Medulla oblongata (tissue), 1 donor: ENCODE data around the gene SORCS2.

Experiments
- DNase-seq: peaks from one replicate; pipeline ENCODE4 v3.0.0-alpha.2; 2015; ENCODE audit errors: extremely low spot score

Gene SORCS2

GRCh38 chr4:7186031-7186430 lies 6.3 kb upstream of the SORCS2 start:
- no peak for DNase-seq

DNA sequence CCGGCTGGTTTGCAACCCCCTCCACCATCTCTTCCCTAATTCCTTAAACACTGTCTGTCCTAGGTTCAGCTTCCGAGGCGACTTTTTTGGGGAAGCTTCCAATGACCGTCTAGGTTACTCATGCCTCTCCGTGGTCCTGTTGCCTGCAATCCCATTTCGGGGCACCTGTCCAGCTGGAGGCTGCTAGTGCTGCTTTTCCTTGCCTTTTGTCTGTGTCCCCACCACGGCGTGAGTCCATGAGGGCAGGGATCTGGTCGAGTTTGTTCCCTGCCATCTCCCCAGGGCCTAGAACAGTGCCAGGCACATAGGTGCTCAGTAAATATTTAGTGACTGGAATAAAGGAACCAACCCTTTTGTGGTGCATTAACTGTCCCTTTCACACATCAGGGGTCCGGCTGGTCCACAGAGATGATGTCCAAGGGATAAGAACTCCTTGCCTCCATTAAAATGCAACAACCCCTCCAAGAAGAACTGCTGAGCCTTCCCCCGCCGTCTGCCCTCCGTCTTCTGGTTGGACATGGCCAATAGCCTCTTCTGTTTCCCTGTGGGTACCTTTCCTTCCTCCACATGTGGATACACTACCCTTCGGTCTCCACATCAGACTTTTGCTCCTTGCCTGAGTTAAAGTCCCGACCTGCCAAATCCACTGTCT lies 5.7 kb upstream of the SORCS2 start:
- no peak for DNase-seq

DNA sequence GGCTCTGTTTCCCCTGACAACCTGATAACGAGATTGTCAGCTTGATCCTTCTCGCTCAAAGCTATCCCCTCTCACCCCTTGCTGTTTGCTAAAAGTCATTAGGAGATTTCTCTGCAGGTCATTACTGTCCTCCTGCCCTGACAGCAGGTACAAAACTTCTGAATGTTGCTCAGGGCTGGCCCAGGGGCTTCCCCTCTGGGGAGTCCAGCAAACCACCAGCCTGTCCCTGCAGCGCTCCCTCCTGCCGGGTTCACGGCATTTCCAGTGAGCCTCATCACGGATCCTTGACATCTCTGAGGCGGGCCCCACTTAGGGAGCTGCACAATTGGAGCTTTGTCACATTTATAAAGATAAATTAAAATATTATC lies 5.2 kb upstream of the SORCS2 start:
- no peak for DNase-seq

- no peak for DNase-seq
Observed at GRCh38 chr4:7187691-7188090, 4.6 kb upstream of the SORCS2 start.

GRCh38 chr4:7189066-7189465 lies 3.3 kb upstream of the SORCS2 start:
- DNase-seq = no peak

DNA sequence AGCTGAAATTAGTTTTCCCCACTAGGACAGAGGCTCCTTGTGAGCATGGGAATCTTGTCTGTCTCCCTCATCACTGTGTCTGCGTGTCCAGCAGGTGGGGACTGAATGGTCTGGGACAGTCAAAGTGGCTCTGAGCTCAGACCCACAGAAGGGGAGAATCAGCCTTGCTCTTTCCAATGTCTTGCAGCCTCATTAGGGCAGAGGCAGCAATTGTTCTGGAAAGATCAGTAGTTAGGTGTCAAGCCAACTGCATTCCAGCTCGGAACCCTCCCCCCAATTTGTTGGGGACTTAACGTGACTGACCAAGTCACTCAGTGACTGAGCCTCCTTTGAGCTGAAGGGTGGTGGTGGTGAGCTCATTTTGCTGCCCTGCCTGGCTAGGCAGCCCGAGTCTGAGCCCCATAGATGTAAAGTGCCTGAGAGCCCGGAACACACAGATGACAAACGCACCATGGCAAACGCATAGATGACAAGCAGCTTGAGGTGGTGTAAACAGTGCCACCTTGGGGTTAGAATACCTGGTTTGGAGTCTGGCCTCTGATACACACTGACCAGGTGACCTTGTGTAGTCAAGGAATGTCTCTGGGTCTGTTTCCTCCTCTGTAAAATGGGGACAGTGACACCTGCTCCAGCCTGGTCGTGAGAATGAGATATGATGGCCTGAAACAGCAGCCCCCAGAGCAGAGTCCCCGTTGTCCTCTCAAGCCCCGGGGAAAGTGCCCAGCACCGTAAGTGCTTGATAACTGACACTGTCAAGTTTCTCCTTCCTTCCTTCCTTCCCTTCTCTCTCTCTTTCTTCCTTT lies 2.7 kb upstream of the SORCS2 start:
- DNase-seq = no peak

- no peak for DNase-seq
Observed at GRCh38 chr4:7190278-7190594, 2.1 kb upstream of the SORCS2 start.

DNA sequence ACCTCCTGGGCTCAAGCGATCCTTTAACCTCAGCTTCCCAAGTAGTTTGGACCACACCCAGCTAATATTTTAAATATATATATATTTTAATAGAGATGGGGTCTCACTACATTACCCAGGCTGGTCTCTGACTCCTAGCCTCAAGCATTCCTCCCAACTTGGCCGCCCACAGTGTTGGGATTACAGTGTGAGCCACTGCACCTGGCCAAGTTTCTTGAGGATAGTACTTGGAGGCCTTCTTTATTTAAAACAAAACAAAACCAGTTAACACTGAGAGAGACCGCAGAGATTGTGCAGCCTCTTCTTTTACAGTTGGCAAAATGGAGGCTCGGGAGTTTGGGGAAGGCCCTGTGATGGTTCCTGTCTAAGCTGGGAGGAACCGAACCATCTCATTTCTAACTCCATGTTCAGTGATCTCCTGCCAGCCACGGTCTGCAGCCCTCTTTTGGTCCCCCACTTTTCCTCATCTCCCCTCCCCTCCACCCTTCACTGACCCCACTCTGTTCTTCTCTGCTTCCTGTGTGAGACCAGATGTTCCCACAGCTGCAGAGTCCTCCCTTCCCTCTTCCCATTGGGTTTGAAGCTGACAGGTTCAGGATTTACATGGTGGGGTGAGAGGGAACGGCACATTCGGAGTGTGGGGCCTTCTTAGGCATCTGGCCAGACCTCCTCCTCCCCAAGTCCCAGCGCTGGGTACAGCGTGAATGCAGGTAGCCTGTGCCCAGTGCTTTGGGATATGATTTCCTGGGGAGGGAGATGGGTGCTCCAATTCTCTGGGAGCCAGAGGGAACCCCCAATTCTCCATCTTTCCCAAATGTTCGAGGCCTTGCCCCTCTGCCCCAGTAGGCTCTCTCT lies 1.4 kb upstream of the SORCS2 start:
- DNase-seq = no peak

GRCh38 chr4:7191546-7192251 lies 639 bp upstream of the SORCS2 start:
- DNase-seq = no peak

DNA sequence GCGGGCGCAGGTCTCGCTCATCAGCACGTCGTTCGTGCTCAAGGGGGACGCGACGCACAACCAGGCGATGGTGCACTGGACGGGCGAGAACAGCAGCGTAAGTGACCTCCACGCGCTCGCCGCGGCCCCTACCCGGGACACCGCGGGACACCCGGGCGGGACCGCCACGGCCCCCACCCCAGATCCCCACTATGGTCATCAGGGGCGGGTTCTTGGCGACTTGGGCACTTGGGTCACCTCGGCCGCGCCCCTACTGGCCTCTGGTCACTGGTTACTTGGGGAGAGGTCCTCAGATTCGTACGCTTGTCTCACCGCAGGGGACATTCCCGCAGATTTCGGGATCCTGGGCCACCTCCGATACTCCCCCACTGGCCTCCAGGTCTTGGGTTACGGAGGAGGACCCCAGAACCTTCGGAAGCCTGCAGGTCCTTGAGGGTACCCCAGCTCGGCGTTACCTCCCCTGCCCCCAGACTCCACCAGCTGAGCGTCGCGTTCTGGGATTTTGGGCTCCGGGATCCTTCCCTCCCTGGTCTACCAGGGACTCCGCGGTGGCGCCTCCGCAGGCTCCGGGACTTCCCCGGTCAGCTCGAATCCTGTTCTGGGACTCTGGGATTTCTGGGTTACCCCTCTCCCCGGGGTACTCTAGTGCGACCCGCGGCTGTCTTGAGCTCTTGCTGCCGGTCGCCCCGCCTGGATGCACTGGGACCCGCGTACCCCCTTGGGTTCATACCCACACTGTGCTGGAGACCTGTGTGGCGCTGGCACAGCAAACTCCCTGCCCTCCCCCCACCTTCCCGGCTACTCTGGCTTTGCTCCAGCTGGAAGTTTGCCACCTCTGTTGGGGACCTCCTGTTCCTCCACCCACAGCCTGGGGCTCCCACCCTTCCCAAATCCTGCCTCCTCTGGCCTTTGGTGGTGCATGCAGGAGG lies 956 bp downstream of the SORCS2 start:
- DNase-seq = no peak

DNA sequence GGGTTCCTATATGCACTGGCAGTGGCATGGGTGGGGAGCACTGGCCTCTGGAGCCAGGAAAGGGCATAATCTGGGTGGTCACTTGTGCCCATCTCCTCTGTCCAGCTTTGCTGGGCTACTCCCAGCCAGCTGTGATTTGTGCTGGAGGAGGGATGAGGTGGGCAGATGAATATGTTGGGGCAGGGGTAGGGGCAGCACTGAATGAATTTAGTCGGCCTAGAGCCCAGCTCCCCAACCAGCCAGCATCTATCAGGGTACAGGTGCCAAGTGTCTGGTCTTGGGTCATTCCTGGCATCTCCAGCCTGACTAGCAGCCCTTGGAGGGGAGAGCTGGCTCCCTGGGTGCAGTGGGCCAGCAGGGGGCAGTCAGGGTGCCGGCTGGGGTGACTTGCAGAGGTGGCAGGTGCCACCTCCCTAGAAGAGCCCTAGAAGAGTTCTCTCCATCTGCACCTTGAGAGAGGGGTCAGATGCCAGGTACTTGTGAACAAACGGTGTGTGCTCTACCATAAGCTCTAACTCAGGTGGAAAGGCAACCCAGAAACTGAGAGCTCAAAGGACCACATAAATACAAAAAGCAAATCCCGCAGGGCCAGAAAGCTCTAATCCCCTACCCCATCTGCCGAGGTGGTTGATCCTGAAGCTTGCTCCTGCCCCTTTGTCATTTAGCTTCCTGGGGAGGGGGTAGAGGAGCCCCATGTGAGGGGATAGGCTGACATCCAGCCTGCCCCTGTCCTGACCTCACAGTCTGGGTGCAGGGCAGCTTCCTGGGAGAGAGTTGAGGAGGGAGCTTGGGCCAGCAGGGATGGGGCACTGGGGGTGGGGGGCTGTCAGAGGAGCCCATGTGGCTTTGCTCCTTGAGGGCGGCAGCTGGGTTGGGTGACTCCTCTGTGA lies 2.2 kb downstream of the SORCS2 start:
- DNase-seq = peak; percentile 52

DNA sequence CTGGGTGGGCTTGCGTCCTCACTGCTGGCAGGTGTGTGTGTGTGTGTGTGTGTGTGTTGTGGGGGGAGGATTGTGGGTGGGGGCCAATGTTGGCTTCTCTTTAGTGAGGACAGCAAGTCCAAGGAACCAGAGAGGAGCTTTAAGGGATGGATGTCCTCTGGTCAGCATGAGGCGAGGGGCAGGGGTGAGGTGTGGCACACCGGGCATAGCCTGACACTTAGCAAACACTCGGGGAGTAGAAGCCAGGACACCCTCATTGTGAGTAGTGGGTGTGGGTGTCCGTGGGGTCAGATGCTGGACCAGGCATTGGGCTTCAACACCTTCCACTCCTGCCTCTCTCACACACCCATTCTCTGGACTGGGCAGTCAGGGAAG lies 2.8 kb downstream of the SORCS2 start:
- no peak for DNase-seq

- DNase-seq = no peak
Observed at GRCh38 chr4:7195546-7196287, 3.4 kb downstream of the SORCS2 start.

DNA sequence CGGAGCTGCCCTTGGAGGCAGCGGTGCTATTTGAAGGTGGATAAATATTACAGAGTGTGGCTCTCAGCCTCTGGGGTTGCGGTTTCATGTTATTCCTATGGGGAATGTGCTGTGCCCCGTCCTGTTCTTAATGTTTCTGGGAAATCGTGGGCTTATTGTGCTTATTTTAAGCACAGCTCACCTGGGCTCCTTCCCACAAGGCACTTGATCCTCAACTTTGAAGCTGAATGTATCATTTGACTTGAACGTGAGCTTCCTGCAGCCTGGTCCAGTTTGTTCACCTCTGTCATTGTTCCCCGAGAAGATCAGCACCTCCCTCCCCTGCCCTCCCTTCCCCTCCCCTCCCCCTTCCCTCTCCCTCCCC lies 3.9 kb downstream of the SORCS2 start:
- no peak for DNase-seq

GRCh38 chr4:7196736-7197135 lies 4.4 kb downstream of the SORCS2 start:
- no peak for DNase-seq

DNA sequence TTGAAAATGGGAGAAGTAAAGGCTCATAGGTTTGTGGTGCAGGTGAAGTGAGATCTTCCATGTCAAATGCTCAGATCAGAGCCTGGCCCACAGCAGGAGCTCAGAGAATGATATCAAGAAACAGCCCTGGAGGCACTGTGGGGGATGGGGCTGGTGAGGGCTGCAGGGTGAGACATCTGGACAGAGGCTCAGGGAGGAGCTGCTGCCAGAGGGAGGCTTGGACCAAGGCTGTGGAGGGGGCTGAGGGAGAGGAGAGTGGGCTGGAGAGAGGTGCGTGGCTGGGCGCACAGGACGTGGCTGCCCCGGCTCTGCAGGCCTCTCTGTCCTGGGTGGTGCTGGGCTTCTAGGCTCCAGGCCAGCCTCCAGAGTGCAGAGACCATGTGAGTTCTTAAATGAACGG lies 5.6 kb downstream of the SORCS2 start:
- no peak for DNase-seq

- DNase-seq = no peak
Observed at GRCh38 chr4:7198440-7199128, 6.2 kb downstream of the SORCS2 start.

- no peak for DNase-seq
Observed at GRCh38 chr4:7199129-7199725, 6.9 kb downstream of the SORCS2 start.
